Sigmoid colon (tissue), 7 donors: ENCODE results near the gene GPC5. TPM values are rescaled to one million over a fixed set of nuclear protein-coding genes. Genes with fewer than 3 reads are reported as not detected.

Experiments
- DNase-seq: peaks from one replicate; pipeline ENCODE4 v3.0.0-alpha.2; 2019
- H3K27ac ChIP-seq, 4 donors: fragments of 200-600 bp; sonication (generic); one replicate each; pipeline ENCODE4 v1.5.1; 2016 to 2019; ENCODE audit warnings: mild to moderate bottlenecking in 1 of 4
- H3K27me3 ChIP-seq, 3 donors: fragments of 200-600 bp; sonication (generic); one replicate each; pipeline ENCODE4 v1.5.1; 2019; ENCODE audit warnings: mild to moderate bottlenecking in 1 of 3
- H3K36me3 ChIP-seq, 4 donors: fragments of 200-600 bp; sonication (generic); one replicate each; pipeline ENCODE4 v1.5.1; 2016 to 2019
- H3K4me1 ChIP-seq, 4 donors: fragments of 200-600 bp; sonication (generic); one replicate each; pipeline ENCODE4 v1.5.1; 2017 to 2019
- H3K4me3 ChIP-seq, 4 donors: fragments of 200-600 bp; sonication (generic); one replicate each; pipeline ENCODE4 v1.5.1; 2017 to 2019; ENCODE audit warnings: mild to moderate bottlenecking in 2 of 4, moderate library complexity in 1 of 4
- H3K9me3 ChIP-seq, 4 donors: fragments of 200-600 bp in 3 of 4; sonication (generic) in 3 of 4; one replicate each; pipeline versions ENCODE4 v1.5.1 to v1.6.1; 2013 to 2019
- EP300 ChIP-seq, 4 donors: sonication (generic); formaldehyde crosslinking; IDR thresholded peaks; one replicate each; pipeline ENCODE4 v1.6.1; 2017; ENCODE audit warnings: antibody characterized with exemption in 4 of 4
- POLR2A ChIP-seq, 2 donors: fragments of 450-650 bp; IDR thresholded peaks; one replicate each; pipeline ENCODE4 v1.6.1; 2016; ENCODE audit warnings: antibody characterized with exemption in 2 of 2, mild to moderate bottlenecking in 2 of 2, moderate library complexity in 2 of 2
- POLR2AphosphoS5 ChIP-seq, 4 donors: sonication (generic); formaldehyde crosslinking; IDR thresholded peaks; one replicate each; pipeline ENCODE4 v1.6.1; 2017; ENCODE audit warnings: antibody characterized with exemption in 4 of 4
- WGBS, 2 donors: extraction: QIAGEN DNeasy Blood & Tissue Kit; methylation state at CpG; one replicate each; pipeline ENCODE4 v1.1.7; 2013; 5-methylcytosine and 5-hydroxymethylcytosine counted together
- intact Hi-C: fragments of 100-400 bp; cut with DNase I; formaldehyde crosslinking; loops from one replicate; pipeline ENCODE4 v1.15.1; 2023
- polyA plus RNA-seq, 3 donors: library from polyadenylated mRNA; stranded (reverse); fragments of 200-250 nt; gene quantifications; one replicate each; pipeline ENCODE4 v1.2.3, GENCODE V29; 2013
- total RNA-seq, 4 donors: library from RNA; depleted of rRNA; stranded (reverse); fragments of >200 nt; gene quantifications; one replicate each; pipeline ENCODE4 v1.1.0, GENCODE V29; 2016
- TF ChIP-seq, protein P1 (sequence below), 4 experiments: fragments of 450-650 bp in 3 of 4; fragments of 200-600 bp in 1 of 4; IDR thresholded peaks; one replicate each; pipeline ENCODE4 v1.5.1; 2016 to 2019; ENCODE audit warnings: antibody characterized with exemption in 4 of 4, mild to moderate bottlenecking in 3 of 4, moderate library complexity in 2 of 4
- donor health status: healthy with polysubstance abuse.
- donor health status: Bipolar disorder and iron deficiency.
- donor health status: healthy.

GPC5 gene
- total and polyA plus RNA-seq, 7 donors: 0.39 to 3.9 (median 2.9) TPM; not detected in 2

DNA sequence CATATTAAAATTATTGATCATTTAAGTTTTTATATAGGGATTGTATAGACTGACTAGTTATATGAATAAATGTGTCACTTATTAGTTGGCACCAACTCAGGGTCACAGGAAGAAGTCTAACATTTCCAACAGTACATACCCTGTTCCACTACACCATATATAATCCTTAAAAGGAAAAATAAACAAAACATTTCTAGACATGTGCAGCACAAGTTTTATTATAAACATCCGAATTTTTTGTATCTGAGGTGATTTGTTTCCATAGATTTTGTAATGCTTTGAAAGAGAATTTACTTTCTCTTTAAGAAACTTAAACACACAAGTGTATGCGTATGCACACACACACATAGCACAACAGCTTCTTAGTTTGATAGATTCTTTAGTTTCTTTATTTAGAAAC lies 1409.5 kb downstream of the GPC5 start:
- H3K4me3 ChIP-seq: no peak overlapping the region
- H3K36me3 ChIP-seq: no peaks in the 10 kb centered on the region
- intact Hi-C loops: no loop called here
- WGBS, 2 donors: 72 to 75% methylated on average over 2 of the region's 2 CpGs
- H3K27me3 ChIP-seq: no peaks in the 10 kb centered on the region
- DNase-seq: no peak
- H3K27ac ChIP-seq: no peak overlapping the region
- no peaks in the 10 kb centered on the region for H3K9me3 ChIP-seq
- TF ChIP-seq POLR2A (IDR thresholded peaks at IDR 0.05): no peak
- TF ChIP-seq POLR2AphosphoS5 (IDR thresholded peaks at IDR 0.05): no peak
- TF ChIP-seq, protein P1, sequence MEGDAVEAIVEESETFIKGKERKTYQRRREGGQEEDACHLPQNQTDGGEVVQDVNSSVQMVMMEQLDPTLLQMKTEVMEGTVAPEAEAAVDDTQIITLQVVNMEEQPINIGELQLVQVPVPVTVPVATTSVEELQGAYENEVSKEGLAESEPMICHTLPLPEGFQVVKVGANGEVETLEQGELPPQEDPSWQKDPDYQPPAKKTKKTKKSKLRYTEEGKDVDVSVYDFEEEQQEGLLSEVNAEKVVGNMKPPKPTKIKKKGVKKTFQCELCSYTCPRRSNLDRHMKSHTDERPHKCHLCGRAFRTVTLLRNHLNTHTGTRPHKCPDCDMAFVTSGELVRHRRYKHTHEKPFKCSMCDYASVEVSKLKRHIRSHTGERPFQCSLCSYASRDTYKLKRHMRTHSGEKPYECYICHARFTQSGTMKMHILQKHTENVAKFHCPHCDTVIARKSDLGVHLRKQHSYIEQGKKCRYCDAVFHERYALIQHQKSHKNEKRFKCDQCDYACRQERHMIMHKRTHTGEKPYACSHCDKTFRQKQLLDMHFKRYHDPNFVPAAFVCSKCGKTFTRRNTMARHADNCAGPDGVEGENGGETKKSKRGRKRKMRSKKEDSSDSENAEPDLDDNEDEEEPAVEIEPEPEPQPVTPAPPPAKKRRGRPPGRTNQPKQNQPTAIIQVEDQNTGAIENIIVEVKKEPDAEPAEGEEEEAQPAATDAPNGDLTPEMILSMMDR (IDR thresholded peaks at IDR 0.05): no peak
- TF ChIP-seq EP300 (IDR thresholded peaks at IDR 0.05): no peak
- H3K4me1 ChIP-seq: peaks cover 0 to 22% (median 7%) of the 10 kb centered on the region in 4 donors

DNA sequence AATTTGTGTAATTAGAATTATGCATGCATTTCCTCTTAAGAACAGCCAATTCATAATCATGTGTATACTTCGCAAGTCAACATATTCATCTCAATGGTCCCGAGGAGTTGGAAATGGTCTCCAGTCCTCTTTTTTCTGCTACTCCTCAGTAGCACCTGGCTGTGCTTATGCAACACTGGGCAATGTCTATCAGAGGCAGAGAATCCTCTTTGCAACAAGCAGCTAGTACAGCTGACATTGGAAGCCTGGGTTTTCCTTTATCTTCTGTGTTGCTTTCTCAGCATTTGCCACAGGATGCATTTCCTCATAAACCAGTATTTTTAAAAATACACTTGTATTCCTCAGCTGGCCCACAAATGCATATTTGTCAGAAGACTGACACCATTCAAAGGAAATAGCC lies 1422.9 kb downstream of the GPC5 start:
- H3K27ac ChIP-seq: no peak overlapping the region
- no peaks in the 10 kb centered on the region for H3K4me1 ChIP-seq
- no peak overlapping the region for H3K4me3 ChIP-seq
- H3K9me3 ChIP-seq: peaks cover 0 to 1% (median 0%) of the 10 kb centered on the region in 4 donors
- TF ChIP-seq POLR2A (IDR thresholded peaks at IDR 0.05) (no peak), POLR2AphosphoS5 (IDR thresholded peaks at IDR 0.05) (no peak), EP300 (IDR thresholded peaks at IDR 0.05) (no peak)
- TF ChIP-seq, protein P1 (IDR thresholded peaks at IDR 0.05): no peak
- no peak for DNase-seq
- no peaks in the 10 kb centered on the region for H3K27me3 ChIP-seq
- intact Hi-C loops: no loop called here
- whole genome bisulfite sequencing, 2 donors: 56 to 86% methylated on average over 2 of the region's 2 CpGs
- H3K36me3 ChIP-seq: no peaks in the 10 kb centered on the region

DNA sequence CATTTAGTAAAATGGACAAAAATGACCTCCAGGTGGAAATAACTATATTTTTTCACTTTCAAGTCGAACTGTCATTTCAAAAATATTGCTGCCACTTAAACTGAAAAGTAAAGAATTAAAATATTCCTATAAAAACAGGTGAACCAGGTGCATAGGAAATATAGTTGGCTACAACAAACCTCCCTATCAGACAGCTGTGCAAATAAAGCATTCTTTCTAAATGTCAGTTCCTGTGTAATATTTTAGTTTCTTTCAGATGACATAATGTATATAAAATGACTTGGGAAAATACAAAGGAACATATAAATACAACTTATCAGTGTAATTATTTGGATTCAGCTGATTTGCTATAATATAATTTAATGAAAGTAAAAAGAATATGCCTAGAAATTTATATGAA lies 1424.6 kb downstream of the GPC5 start:
- intact Hi-C loops: no loop called here
- 1 to 44% methylated on average over 1 of the region's 1 CpG for WGBS, 2 donors

DNA sequence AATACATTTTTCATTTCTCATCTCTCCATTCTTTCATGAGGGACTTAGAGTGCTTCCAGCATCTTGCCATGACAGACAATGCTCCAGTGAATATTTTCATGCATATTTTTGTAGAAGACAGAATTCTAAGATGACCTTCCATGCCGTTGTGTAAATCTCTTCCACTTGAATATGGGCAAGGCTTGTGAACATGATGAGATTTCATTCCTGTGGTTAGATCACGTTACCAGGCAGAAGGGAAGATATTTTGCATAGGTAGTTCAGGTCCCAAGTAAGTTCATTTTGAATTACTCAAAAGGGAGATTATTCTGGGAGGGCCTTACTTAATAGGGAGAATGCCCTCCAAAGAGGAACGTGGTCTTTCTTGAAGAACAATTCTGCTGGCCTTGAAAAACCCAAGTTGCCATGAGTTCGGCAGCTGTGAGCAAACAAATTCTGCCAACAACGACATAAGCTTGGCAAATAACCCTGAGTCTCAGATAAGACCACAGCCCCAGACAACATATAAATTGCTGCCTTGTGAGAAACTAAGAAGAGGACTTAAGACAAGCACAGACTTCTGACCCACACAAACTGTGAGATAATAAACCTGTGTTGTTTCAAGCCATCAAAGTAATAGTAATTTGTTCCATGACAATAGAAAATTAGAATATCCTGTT lies 1427.6 kb downstream of the GPC5 start:
- H3K27ac ChIP-seq: no peak overlapping the region
- no peak for DNase-seq
- H3K4me3 ChIP-seq: no peak overlapping the region
- H3K27me3 ChIP-seq: no peaks in the 10 kb centered on the region
- TF ChIP-seq POLR2AphosphoS5 (IDR thresholded peaks at IDR 0.05) (no peak), POLR2A (IDR thresholded peaks at IDR 0.05) (no peak), EP300 (IDR thresholded peaks at IDR 0.05) (no peak)
- TF ChIP-seq, protein P1 (IDR thresholded peaks at IDR 0.05): no peak
- H3K4me1 ChIP-seq: no peaks in the 10 kb centered on the region
- 52 to 68% methylated on average over 5 of the region's 5 CpGs for WGBS, 2 donors
- H3K9me3 ChIP-seq: no peaks in the 10 kb centered on the region
- no peaks in the 10 kb centered on the region for H3K36me3 ChIP-seq
- intact Hi-C loops: no loop called here

More for the DNA sequence above, 1424.6 kb downstream of the GPC5 start:
- no peak overlapping the region for H3K4me3 ChIP-seq
- no peak overlapping the region for H3K27ac ChIP-seq
- H3K9me3 ChIP-seq: peaks cover 0 to under 1% (median 0%) of the 10 kb centered on the region in 4 donors
- no peaks in the 10 kb centered on the region for H3K4me1 ChIP-seq
- TF ChIP-seq POLR2AphosphoS5 (IDR thresholded peaks at IDR 0.05) (no peak), EP300 (IDR thresholded peaks at IDR 0.05) (no peak), POLR2A (IDR thresholded peaks at IDR 0.05) (no peak)
- TF ChIP-seq, protein P1 (IDR thresholded peaks at IDR 0.05): no peak
- DNase-seq: no peak
- H3K27me3 ChIP-seq: no peaks in the 10 kb centered on the region
- H3K36me3 ChIP-seq: no peaks in the 10 kb centered on the region

DNA sequence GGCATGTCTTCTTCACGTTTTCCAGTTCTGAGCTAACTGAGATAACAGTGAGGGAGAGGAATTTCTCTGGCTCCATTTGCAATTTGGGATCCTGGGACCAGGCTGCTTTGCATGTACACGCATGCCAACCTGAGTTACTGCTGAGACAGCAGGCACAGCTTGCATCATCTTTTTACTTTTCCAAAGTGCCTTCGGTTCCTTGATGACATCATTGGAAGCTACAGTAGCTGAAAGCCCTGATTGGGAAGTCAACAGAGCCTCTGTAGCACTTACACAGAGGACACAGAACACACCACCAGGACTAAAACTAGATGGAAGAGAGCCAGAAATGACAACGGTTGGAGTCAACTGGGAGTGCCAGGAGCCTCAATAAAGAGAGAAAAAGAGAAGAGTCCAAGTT lies 1429.1 kb downstream of the GPC5 start:
- DNase-seq: no peak
- Histone ChIP-seq H3K36me3 (no peaks in the 10 kb centered on the region), H3K27ac (no peak overlapping the region), H3K27me3 (no peaks in the 10 kb centered on the region), H3K4me3 (no peak overlapping the region), H3K4me1 (no peaks in the 10 kb centered on the region), H3K9me3 (no peaks in the 10 kb centered on the region)
- TF ChIP-seq POLR2A (IDR thresholded peaks at IDR 0.05) (no peak), EP300 (IDR thresholded peaks at IDR 0.05) (no peak), POLR2AphosphoS5 (IDR thresholded peaks at IDR 0.05) (no peak)
- TF ChIP-seq, protein P1 (IDR thresholded peaks at IDR 0.05): no peak
- intact Hi-C loops: no loop called here
- WGBS, 2 donors: 60 to 75% methylated on average over 4 of the region's 4 CpGs
